IPS-20b (cell line): Measurements from ENCODE around the gene CHM.
"Not testable (repeated sequence)": the region's sequence is repeated elsewhere in the genome, so short reads cannot be mapped to it uniquely, and the experiment has no call there.

Experiments used
- H3K27ac ChIP-seq: one replicate; pipeline ENCODE4 v1.5.1; 2013; ENCODE audit warnings: low read length
- H3K27me3 ChIP-seq: 2 replicates; pipeline ENCODE4 v1.6.1; 2013; ENCODE audit warnings: mild to moderate bottlenecking, low read length, inconsistent platforms; ENCODE audit not compliant: insufficient read depth
- H3K36me3 ChIP-seq: 2 replicates; pipeline ENCODE4 v1.6.1; 2013; ENCODE audit warnings: low read depth, mild to moderate bottlenecking, inconsistent platforms, low read length, moderate library complexity; ENCODE audit not compliant: insufficient read depth
- H3K4me1 ChIP-seq: 2 replicates; pipeline ENCODE4 v1.6.1; 2013; ENCODE audit warnings: mild to moderate bottlenecking, control low read depth, inconsistent platforms, low read length, moderate library complexity; ENCODE audit not compliant: insufficient read depth
- H3K4me3 ChIP-seq: 2 replicates; pipeline ENCODE4 v1.5.1; 2013; ENCODE audit warnings: mild to moderate bottlenecking, low read length, inconsistent platforms
- H3K9ac ChIP-seq: 2 replicates; pipeline ENCODE4 v1.6.1; 2013; ENCODE audit warnings: low read depth, mild to moderate bottlenecking, inconsistent platforms, low read length, moderate library complexity
- H3K9me3 ChIP-seq: 2 replicates; pipeline ENCODE4 v1.6.1; 2013; ENCODE audit warnings: mild to moderate bottlenecking, low read depth, low read length, inconsistent platforms; ENCODE audit not compliant: insufficient read depth

Gene CHM

GRCh38 chrX:86021652-86022289, 25.6 kb downstream of the CHM start:
- no peak overlapping the region for H3K27ac ChIP-seq
- no peak overlapping the region for H3K4me3 ChIP-seq
- H3K4me1 ChIP-seq, result no peaks in the 10 kb centered on the region
- no peaks in the 10 kb centered on the region for H3K9me3 ChIP-seq
- H3K36me3 ChIP-seq, result no peaks in the 10 kb centered on the region
- H3K9ac ChIP-seq, result no peak overlapping the region
- no peaks in the 10 kb centered on the region for H3K27me3 ChIP-seq

DNA sequence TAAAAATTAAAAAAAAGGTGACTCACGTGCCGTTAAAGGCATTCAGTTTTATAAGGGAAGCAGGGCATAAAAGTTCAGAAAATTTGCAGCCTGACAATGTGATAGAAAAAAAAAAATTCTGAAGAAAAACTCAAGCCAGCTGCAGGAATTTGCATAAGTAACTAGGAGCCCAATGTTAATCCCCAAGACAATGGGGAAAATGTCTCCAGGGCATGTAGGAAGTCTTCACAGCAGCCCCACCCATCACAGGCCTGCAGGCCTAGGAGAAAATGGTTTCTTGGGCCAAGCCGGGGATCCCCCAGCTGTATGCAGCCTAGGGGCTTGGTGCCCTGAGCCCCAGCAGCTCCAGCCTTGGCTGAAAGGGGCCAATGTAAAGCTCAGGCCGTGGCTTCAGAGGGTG, 31.2 kb downstream of the CHM start:
- H3K36me3 ChIP-seq, result no peaks in the 10 kb centered on the region; the same call in 1 of the 2 replicates
- no peak overlapping the region for H3K9ac ChIP-seq
- no peak overlapping the region for H3K4me3 ChIP-seq
- no peaks in the 10 kb centered on the region for H3K9me3 ChIP-seq
- H3K27me3 ChIP-seq, result no peaks in the 10 kb centered on the region
- peaks cover 9% of the 10 kb centered on the region for H3K4me1 ChIP-seq
- no peak overlapping the region for H3K27ac ChIP-seq

DNA sequence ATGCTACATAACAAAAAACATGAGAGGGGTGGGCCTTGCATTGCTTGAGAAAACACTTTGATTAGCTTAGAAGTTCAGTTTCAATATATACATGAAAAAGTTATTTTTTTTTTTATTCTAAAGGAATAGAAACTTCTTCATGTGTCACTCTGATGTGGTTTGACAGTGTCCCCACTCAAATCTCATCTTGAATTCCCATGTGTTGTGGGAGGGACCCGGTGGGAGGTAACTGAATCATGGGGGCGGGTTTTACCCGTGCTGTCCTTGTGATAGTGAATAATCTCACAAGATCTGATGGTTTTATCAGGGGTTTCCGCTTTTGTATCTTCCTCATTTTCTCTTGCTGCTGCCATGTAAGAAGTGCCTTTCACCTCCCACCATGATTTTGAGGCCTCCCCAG, 32.4 kb downstream of the CHM start:
- H3K4me1 ChIP-seq, H3K27ac ChIP-seq, H3K4me3 ChIP-seq, H3K9ac ChIP-seq, H3K36me3 ChIP-seq, H3K27me3 ChIP-seq, H3K9me3 ChIP-seq: not testable (repeated sequence)

GRCh38 chrX:86014421-86014820, 32.9 kb downstream of the CHM start:
- Histone ChIP-seq H3K9me3 (no peaks in the 10 kb centered on the region), H3K4me1 (peaks cover 9% of the 10 kb centered on the region), H3K9ac (no peak overlapping the region), H3K36me3 (no peaks in the 10 kb centered on the region; the same call in 1 of the 2 replicates), H3K4me3 (no peak overlapping the region), H3K27me3 (no peaks in the 10 kb centered on the region), H3K27ac (no peak overlapping the region)

DNA sequence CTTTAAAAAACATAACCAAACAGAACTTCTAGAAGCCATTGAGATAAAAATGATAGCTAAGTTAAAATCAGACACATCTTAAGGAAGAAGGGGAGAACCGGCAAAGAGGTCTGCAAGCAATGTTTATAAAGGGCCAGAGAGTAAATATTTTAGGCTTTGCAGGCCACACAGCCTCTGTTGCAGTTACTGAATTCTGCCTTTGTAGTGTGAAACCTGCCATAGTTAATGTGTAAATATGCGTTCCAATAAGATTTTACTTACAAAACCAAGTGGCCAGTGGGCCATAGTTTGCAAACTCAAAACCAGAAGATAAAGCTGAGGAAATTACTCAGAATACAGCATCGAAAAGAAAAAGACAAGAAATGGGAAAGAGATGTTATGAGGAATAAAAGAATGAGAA, 33.6 kb downstream of the CHM start:
- H3K4me3 ChIP-seq, result no peak overlapping the region
- H3K36me3 ChIP-seq, result no peaks in the 10 kb centered on the region; the same call in 1 of the 2 replicates
- no peak overlapping the region for H3K27ac ChIP-seq
- peaks cover 9% of the 10 kb centered on the region for H3K4me1 ChIP-seq
- H3K9me3 ChIP-seq, result no peaks in the 10 kb centered on the region
- no peaks in the 10 kb centered on the region for H3K27me3 ChIP-seq
- H3K9ac ChIP-seq, result no peak overlapping the region

- Histone ChIP-seq H3K9ac (no peak overlapping the region), H3K27me3 (no peaks in the 10 kb centered on the region), H3K4me1 (peaks cover 9% of the 10 kb centered on the region), H3K4me3 (no peak overlapping the region), H3K27ac (no peak overlapping the region), H3K9me3 (no peaks in the 10 kb centered on the region), H3K36me3 (no peaks in the 10 kb centered on the region; the same call in 1 of the 2 replicates)
These were observed 35.2 kb downstream of the CHM start for GRCh38 chrX:86012188-86012587.

GRCh38 chrX:86009803-86010202, 37.6 kb downstream of the CHM start:
- H3K27me3 ChIP-seq, H3K4me3 ChIP-seq, H3K36me3 ChIP-seq, H3K4me1 ChIP-seq, H3K27ac ChIP-seq, H3K9ac ChIP-seq, H3K9me3 ChIP-seq: not testable (repeated sequence)

DNA sequence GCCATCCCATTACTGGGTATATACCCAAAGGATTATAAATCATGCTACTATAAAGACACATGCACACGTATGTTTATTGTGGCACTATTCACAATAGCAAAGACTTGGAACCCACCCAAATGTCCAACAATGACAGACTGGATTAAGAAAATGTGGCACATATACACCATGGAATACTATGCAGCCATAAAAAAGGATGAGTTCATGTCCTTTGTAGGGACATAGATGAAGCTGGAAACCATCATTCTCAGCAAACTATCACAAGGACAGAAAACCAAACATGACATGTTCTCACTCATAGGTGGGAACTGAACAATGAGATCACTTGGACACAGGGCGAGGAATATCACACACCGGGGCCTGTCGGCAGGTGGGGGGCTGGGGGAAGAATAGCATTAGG, 39.5 kb downstream of the CHM start:
- H3K27ac ChIP-seq, H3K9me3 ChIP-seq, H3K4me3 ChIP-seq, H3K4me1 ChIP-seq, H3K27me3 ChIP-seq, H3K9ac ChIP-seq, H3K36me3 ChIP-seq: not testable (repeated sequence)

GRCh38 chrX:86002076-86002896, 45.1 kb downstream of the CHM start:
- H3K9me3 ChIP-seq, result no peaks in the 10 kb centered on the region
- H3K4me3 ChIP-seq, result no peak overlapping the region
- peaks cover 9% of the 10 kb centered on the region; the same call in 1 of the 2 replicates for H3K4me1 ChIP-seq
- no peaks in the 10 kb centered on the region for H3K27me3 ChIP-seq
- peak overlapping the region; percentile 46; the same call in 1 of the 2 replicates for H3K9ac ChIP-seq
- no peaks in the 10 kb centered on the region for H3K36me3 ChIP-seq
- H3K27ac ChIP-seq, result peak overlapping the region; percentile 26

DNA sequence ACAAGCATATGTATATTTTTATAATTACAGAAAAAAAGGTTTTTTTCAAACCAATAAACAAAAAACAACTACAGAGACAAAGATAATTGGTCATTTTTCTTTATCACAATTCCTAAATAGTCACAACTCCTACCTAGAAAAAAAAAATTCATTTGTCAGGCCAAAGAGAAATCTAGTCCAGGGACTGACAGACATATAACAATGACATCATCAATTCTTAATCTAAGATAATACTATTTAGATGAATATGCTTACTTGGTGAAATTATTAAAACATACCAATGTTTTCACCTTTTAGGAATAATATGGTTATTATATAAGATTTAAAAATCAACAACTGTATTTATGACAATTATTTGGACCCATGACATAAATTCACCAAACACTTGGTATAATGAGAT, 48.4 kb downstream of the CHM start:
- Histone ChIP-seq H3K9me3 (no peaks in the 10 kb centered on the region), H3K9ac (no peak overlapping the region), H3K4me1 (peaks cover 30% of the 10 kb centered on the region; the same call in 1 of the 2 replicates), H3K27ac (no peak overlapping the region), H3K4me3 (no peak overlapping the region), H3K27me3 (no peaks in the 10 kb centered on the region), H3K36me3 (no peaks in the 10 kb centered on the region)

DNA sequence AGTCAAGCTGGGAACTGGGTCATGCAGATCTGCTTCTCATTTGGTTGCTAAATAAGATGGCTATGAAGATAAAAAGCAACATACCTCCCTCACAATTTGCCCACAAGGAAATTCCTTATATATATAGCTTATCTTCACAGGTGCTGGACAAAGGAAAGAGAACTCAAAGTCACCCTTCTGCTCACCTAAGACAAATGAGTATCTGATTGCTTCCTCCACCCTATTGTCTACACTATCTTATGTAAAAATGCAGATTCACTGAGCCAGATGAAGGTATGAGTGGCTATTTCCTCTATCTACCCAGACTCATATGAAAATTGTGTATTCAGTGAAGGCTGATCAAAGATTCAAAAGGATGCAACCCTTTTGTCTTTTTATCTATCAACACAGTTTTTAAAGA, 50.8 kb downstream of the CHM start:
- no peak overlapping the region for H3K27ac ChIP-seq
- H3K9ac ChIP-seq, result no peak overlapping the region
- no peaks in the 10 kb centered on the region for H3K9me3 ChIP-seq
- peaks cover 25% of the 10 kb centered on the region; the same call in 1 of the 2 replicates for H3K4me1 ChIP-seq
- H3K27me3 ChIP-seq, result no peaks in the 10 kb centered on the region
- no peaks in the 10 kb centered on the region for H3K36me3 ChIP-seq
- H3K4me3 ChIP-seq, result no peak overlapping the region; the same call in 1 of the 2 replicates

DNA sequence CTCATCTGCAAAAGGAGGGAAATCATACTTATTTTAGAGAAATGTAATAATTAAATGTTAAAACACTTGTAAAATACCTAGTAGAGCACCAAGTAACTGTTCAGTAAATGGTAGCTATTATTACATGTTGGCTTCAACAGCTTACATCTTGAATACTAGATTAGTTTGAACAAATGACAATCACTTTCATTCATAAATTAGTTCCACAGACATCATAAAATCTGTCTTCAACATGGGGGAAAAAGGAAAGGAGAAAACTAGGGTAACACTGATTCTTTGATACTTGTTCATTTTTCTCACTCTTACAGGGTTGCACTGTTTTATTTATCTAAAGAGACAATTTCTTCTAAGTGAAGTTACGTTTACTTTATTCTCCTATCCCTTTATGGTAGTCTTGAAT, 51.7 kb downstream of the CHM start:
- no peak overlapping the region for H3K27ac ChIP-seq
- H3K4me1 ChIP-seq, result peaks cover 22% of the 10 kb centered on the region; the same call in 1 of the 2 replicates
- no peaks in the 10 kb centered on the region for H3K27me3 ChIP-seq
- H3K9me3 ChIP-seq, result no peaks in the 10 kb centered on the region
- no peak overlapping the region for H3K9ac ChIP-seq
- H3K4me3 ChIP-seq, result no peak overlapping the region
- H3K36me3 ChIP-seq, result no peaks in the 10 kb centered on the region
